Stimulated activated CD8-positive, alpha-beta memory T cell treated with anti-CD3 and anti-CD28 coated beads, Interleukin-12 subunit alpha, Interleukin-12 subunit beta, amount 100 ng/mL, for 4 hours (primary cell): Measurements from ENCODE around the gene GHSR.

Experiments used
- DNase-seq: peaks from one replicate; pipeline ENCODE4 v3.0.0-alpha.2; 2020; ENCODE audit warnings: low read depth

GHSR gene

GRCh38 chr3:172447611-172448579, at the start of gene GHSR:
Gene GHSR, minus strand, starts transcription at chr3:172448456. Its CDS starts 43 bp downstream, at chr3:172448413.
- DNase-seq, result no peak

- peak; percentile 32 for DNase-seq
Measured at GRCh38 chr3:172490198-172490669, 42.0 kb upstream of the GHSR start.

GRCh38 chr3:172478116-172478515, 29.9 kb upstream of the GHSR start:
- no peak for DNase-seq

- no peak for DNase-seq
Measured at GRCh38 chr3:172476347-172476746, 28.1 kb upstream of the GHSR start.

GRCh38 chr3:172475703-172476102, 27.4 kb upstream of the GHSR start:
- DNase-seq, result no peak

GRCh38 chr3:172471903-172472302, 23.6 kb upstream of the GHSR start:
- no peak for DNase-seq

GRCh38 chr3:172470588-172470987, 22.3 kb upstream of the GHSR start:
- DNase-seq, result no peak

GRCh38 chr3:172467170-172467824, 19.0 kb upstream of the GHSR start:
- no peak for DNase-seq

GRCh38 chr3:172466553-172467130, 18.4 kb upstream of the GHSR start:
- no peak for DNase-seq

- DNase-seq, result no peak
Measured at GRCh38 chr3:172465281-172465680, 17.0 kb upstream of the GHSR start.

- no peak for DNase-seq
Measured at GRCh38 chr3:172464306-172464705, 16.1 kb upstream of the GHSR start.

GRCh38 chr3:172461530-172462138, 13.4 kb upstream of the GHSR start:
- no peak for DNase-seq

- DNase-seq, result no peak
Measured at GRCh38 chr3:172456404-172456803, 8.1 kb upstream of the GHSR start.

GRCh38 chr3:172454180-172454579, 5.9 kb upstream of the GHSR start:
- DNase-seq, result no peak

GRCh38 chr3:172449466-172450149, 1.4 kb upstream of the GHSR start:
- no peak for DNase-seq

- DNase-seq, result no peak
Measured at GRCh38 chr3:172448661-172449465, 607 bp upstream of the GHSR start.

- DNase-seq, result no peak
Measured at GRCh38 chr3:172446198-172446597, 2.1 kb downstream of the GHSR start.

- DNase-seq, result no peak
Measured at GRCh38 chr3:172444821-172445220, 3.4 kb downstream of the GHSR start.

- no peak for DNase-seq
Measured at GRCh38 chr3:172442606-172443005, 5.7 kb downstream of the GHSR start.

- DNase-seq, result no peak
Measured at GRCh38 chr3:172441581-172441980, 6.7 kb downstream of the GHSR start.

- no peak for DNase-seq
Measured at GRCh38 chr3:172438186-172438585, 10.1 kb downstream of the GHSR start.
